ENCODE data around the gene ULK3.

ULK3 gene

DNA sequence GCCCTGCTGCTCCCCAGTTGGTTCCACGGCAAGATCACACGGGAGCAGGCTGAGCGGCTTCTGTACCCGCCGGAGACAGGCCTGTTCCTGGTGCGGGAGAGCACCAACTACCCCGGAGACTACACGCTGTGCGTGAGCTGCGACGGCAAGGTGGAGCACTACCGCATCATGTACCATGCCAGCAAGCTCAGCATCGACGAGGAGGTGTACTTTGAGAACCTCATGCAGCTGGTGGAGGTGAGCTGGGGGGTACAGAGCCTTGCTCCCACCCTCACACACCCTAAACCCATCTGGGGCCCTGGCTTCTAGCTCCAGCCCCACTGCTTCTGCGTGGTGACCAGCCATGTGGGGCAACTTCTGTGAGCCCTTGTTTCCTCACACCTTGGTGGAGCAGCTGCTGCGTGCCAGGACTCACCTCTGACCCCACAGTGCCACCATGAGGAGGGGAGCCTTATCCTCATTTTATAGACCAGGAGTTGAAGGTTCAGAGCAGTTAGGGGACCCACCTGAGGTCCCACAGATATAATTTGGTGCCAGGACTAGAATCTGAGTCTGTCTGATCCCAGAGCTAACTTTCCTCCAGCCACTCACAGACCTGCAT lies 43.6 kb downstream of the ULK3 start:
- Histone ChIP-seq H3K4me3 (ENCODE audit: insufficient read length, low read depth) (no peak overlapping the region), H3K27me3 (ENCODE audit: insufficient read depth, insufficient read length) (no peaks in the 10 kb centered on the region), H3K9me3 (ENCODE audit: insufficient read depth, low read length) (no peaks in the 10 kb centered on the region), H3K9ac (ENCODE audit: insufficient read length, low read depth) (peak overlapping the region; percentile 29), H3K36me3 (ENCODE audit: insufficient read depth, insufficient read length, low read length) (peaks cover 84% of the 10 kb centered on the region), H3K4me1 (ENCODE audit: insufficient read depth, insufficient read length) (peaks cover 26% of the 10 kb centered on the region)
- DNase-seq (ENCODE audit: low read depth, low spot score), result no peak
- no peak for TF ChIP-seq YY1 (IDR thresholded peaks at IDR 0.05; ENCODE audit: insufficient read depth, insufficient read length)
- no peak for TF ChIP-seq SUZ12 (IDR thresholded peaks at IDR 0.05; ENCODE audit: extremely low read depth, insufficient read depth, insufficient read length)
- TF ChIP-seq ZNF274 (IDR thresholded peaks at IDR 0.05; ENCODE audit: low read depth, low read length), result no peak

GRCh38 chr15:74798388-74799254 lies 44.3 kb downstream of the ULK3 start:
- Histone ChIP-seq H3K9ac (ENCODE audit: insufficient read length, low read depth) (no peak overlapping the region), H3K4me3 (ENCODE audit: insufficient read length, low read depth) (no peak overlapping the region), H3K27me3 (ENCODE audit: insufficient read depth, insufficient read length) (no peaks in the 10 kb centered on the region), H3K4me1 (ENCODE audit: insufficient read depth, insufficient read length) (peaks cover 27% of the 10 kb centered on the region), H3K9me3 (ENCODE audit: insufficient read depth, low read length) (no peaks in the 10 kb centered on the region), H3K36me3 (ENCODE audit: insufficient read depth, insufficient read length, low read length) (peaks cover 77% of the 10 kb centered on the region)
- no peak for DNase-seq (ENCODE audit: low read depth, low spot score)
- no peak for TF ChIP-seq YY1 (IDR thresholded peaks at IDR 0.05; ENCODE audit: insufficient read depth, insufficient read length)
- TF ChIP-seq ZNF274 (IDR thresholded peaks at IDR 0.05; ENCODE audit: low read depth, low read length), result no peak
- no peak for TF ChIP-seq SUZ12 (IDR thresholded peaks at IDR 0.05; ENCODE audit: extremely low read depth, insufficient read depth, insufficient read length)

DNA sequence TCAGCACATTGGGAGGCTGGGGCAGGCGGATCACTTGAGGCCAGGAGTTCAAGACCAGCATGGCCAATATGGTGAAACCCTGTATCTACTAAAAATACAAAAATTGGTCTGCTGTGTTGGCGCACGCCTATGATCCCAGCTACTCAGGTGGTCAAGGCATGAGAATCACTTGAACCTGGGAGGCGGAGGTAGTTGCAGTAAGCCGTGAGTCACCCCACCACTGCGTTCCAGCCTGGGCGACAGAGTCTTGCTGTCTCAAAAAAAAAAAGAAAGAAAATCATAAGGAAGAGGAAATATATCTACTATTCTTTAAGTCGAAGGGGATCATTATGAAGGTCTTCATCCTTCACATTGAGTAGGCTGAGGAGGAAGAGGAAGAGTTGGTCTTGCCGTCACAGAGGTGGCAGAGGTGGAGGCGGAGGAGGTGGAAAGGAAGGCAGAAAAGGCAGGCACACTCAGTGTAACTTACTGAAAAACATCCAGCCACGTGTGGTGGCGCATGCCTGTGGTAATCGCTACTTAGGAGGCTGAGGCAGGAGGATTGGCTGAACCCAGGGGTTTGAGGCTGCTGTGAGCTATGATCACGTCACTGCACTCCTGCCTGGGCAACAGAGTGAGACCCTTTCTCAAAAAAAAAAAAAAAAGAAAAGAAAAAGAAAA lies 46.9 kb downstream of the ULK3 start:
- no peak for DNase-seq (ENCODE audit: low read depth, low spot score)
- no peak for TF ChIP-seq SUZ12 (IDR thresholded peaks at IDR 0.05; ENCODE audit: extremely low read depth, insufficient read depth, insufficient read length)
- no peak for TF ChIP-seq YY1 (IDR thresholded peaks at IDR 0.05; ENCODE audit: insufficient read depth, insufficient read length)
- TF ChIP-seq ZNF274 (IDR thresholded peaks at IDR 0.05; ENCODE audit: low read depth, low read length), result no peak
- no peak overlapping the region for H3K9ac ChIP-seq (ENCODE audit: insufficient read length, low read depth)
- H3K9me3 ChIP-seq (ENCODE audit: insufficient read depth, low read length), result no peaks in the 10 kb centered on the region
- no peaks in the 10 kb centered on the region for H3K27me3 ChIP-seq (ENCODE audit: insufficient read depth, insufficient read length)
- H3K4me1 ChIP-seq (ENCODE audit: insufficient read depth, insufficient read length), result peaks cover 33% of the 10 kb centered on the region
- no peak overlapping the region for H3K4me3 ChIP-seq (ENCODE audit: insufficient read length, low read depth)
- H3K36me3 ChIP-seq (ENCODE audit: insufficient read depth, insufficient read length, low read length), result peaks cover 61% of the 10 kb centered on the region

- Histone ChIP-seq H3K27me3 (ENCODE audit: insufficient read depth, insufficient read length) (no peaks in the 10 kb centered on the region), H3K4me3 (ENCODE audit: insufficient read length, low read depth) (no peak overlapping the region), H3K9me3 (ENCODE audit: insufficient read depth, low read length) (no peaks in the 10 kb centered on the region), H3K9ac (ENCODE audit: insufficient read length, low read depth) (no peak overlapping the region), H3K4me1 (ENCODE audit: insufficient read depth, insufficient read length) (peaks cover 29% of the 10 kb centered on the region), H3K36me3 (ENCODE audit: insufficient read depth, insufficient read length, low read length) (peaks cover 50% of the 10 kb centered on the region)
- TF ChIP-seq ZNF274 (IDR thresholded peaks at IDR 0.05; ENCODE audit: low read depth, low read length), result no peak
- no peak for TF ChIP-seq SUZ12 (IDR thresholded peaks at IDR 0.05; ENCODE audit: extremely low read depth, insufficient read depth, insufficient read length)
- no peak for TF ChIP-seq YY1 (IDR thresholded peaks at IDR 0.05; ENCODE audit: insufficient read depth, insufficient read length)
- no peak for DNase-seq (ENCODE audit: low read depth, low spot score)
These were observed 48.0 kb downstream of the ULK3 start for GRCh38 chr15:74794970-74795349.

DNA sequence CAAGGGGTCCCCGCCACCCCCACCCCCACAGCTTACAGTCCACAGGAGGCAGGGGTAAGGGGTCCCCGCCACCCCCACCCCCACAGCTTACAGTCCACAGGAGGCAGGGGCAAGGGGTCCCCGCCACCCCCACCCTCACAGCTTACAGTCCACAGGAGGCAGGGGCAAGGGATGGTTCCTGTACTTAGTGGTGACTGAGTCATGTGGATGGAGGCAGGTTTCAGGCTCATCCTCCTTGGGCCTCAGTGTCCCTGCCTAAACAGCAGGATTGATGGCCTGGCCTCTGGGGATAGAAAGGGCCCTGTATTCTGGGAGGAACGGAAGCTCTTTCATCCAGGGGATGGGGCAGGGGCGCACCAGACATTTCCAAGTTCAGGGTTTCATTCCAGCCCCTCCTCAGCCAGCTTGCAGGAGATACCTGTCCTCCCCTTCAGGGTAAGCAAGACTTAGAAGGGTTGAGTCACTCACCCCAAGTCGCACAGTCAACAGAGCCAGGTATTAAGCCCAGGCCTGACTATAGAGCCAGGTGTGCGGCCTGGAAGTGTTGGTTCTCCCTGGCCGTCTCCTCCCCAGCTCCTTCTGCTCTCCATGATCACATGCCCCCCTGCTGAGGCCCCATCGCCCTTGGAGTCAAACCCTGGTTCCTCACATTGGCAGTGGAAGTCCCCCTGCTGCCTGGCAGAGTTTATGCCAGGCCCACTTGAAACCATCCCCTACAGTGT lies 48.5 kb downstream of the ULK3 start:
- TF ChIP-seq YY1 (IDR thresholded peaks at IDR 0.05; ENCODE audit: insufficient read depth, insufficient read length) (no peak), ZNF274 (IDR thresholded peaks at IDR 0.05; ENCODE audit: low read depth, low read length) (no peak), SUZ12 (IDR thresholded peaks at IDR 0.05; ENCODE audit: extremely low read depth, insufficient read depth, insufficient read length) (no peak)
- no peak overlapping the region for H3K9ac ChIP-seq (ENCODE audit: insufficient read length, low read depth)
- H3K4me3 ChIP-seq (ENCODE audit: insufficient read length, low read depth), result no peak overlapping the region
- H3K36me3 ChIP-seq (ENCODE audit: insufficient read depth, insufficient read length, low read length), result peaks cover 48% of the 10 kb centered on the region
- peaks cover 29% of the 10 kb centered on the region for H3K4me1 ChIP-seq (ENCODE audit: insufficient read depth, insufficient read length)
- no peak for DNase-seq (ENCODE audit: low read depth, low spot score)
- H3K9me3 ChIP-seq (ENCODE audit: insufficient read depth, low read length), result no peaks in the 10 kb centered on the region
- H3K27me3 ChIP-seq (ENCODE audit: insufficient read depth, insufficient read length), result no peaks in the 10 kb centered on the region

GRCh38 chr15:74793135-74794028 lies 49.6 kb downstream of the ULK3 start:
- Histone ChIP-seq H3K9me3 (ENCODE audit: insufficient read depth, low read length) (no peaks in the 10 kb centered on the region), H3K4me3 (ENCODE audit: insufficient read length, low read depth) (no peak overlapping the region), H3K4me1 (ENCODE audit: insufficient read depth, insufficient read length) (peaks cover 39% of the 10 kb centered on the region), H3K36me3 (ENCODE audit: insufficient read depth, insufficient read length, low read length) (peaks cover 42% of the 10 kb centered on the region), H3K27me3 (ENCODE audit: insufficient read depth, insufficient read length) (no peaks in the 10 kb centered on the region), H3K9ac (ENCODE audit: insufficient read length, low read depth) (no peak overlapping the region)
- no peak for DNase-seq (ENCODE audit: low read depth, low spot score)
- no peak for TF ChIP-seq ZNF274 (IDR thresholded peaks at IDR 0.05; ENCODE audit: low read depth, low read length)
- TF ChIP-seq YY1 (IDR thresholded peaks at IDR 0.05; ENCODE audit: insufficient read depth, insufficient read length), result no peak
- no peak for TF ChIP-seq SUZ12 (IDR thresholded peaks at IDR 0.05; ENCODE audit: extremely low read depth, insufficient read depth, insufficient read length)
